Activated naive CD4-positive, alpha-beta T cell treated with anti-CD3 and anti-CD28 coated beads, Interleukin-2, amount 50 U/mL, for 24 hours (primary cell): Measurements from ENCODE around the gene LRP1.

Source experiments
- H3K27ac Mint-ChIP-seq: one replicate; pipeline ENCODE4 v1.8.0; 2021; ENCODE audit warnings: mild to moderate bottlenecking, mixed read lengths
- H3K27me3 Mint-ChIP-seq: one replicate; pipeline ENCODE4 v1.8.0; 2021; ENCODE audit warnings: mixed read lengths
- H3K36me3 Mint-ChIP-seq: one replicate; pipeline ENCODE4 v1.8.0; 2021; ENCODE audit warnings: mixed read lengths
- H3K4me1 Mint-ChIP-seq: one replicate; pipeline ENCODE4 v1.8.0; 2021; ENCODE audit warnings: mixed read lengths
- H3K4me3 Mint-ChIP-seq: one replicate; pipeline ENCODE4 v1.8.0; 2021; ENCODE audit warnings: mild to moderate bottlenecking, mixed read lengths
- H3K9me3 Mint-ChIP-seq: one replicate; pipeline ENCODE4 v1.8.0; 2021; ENCODE audit warnings: mixed read lengths

The LRP1 gene

DNA sequence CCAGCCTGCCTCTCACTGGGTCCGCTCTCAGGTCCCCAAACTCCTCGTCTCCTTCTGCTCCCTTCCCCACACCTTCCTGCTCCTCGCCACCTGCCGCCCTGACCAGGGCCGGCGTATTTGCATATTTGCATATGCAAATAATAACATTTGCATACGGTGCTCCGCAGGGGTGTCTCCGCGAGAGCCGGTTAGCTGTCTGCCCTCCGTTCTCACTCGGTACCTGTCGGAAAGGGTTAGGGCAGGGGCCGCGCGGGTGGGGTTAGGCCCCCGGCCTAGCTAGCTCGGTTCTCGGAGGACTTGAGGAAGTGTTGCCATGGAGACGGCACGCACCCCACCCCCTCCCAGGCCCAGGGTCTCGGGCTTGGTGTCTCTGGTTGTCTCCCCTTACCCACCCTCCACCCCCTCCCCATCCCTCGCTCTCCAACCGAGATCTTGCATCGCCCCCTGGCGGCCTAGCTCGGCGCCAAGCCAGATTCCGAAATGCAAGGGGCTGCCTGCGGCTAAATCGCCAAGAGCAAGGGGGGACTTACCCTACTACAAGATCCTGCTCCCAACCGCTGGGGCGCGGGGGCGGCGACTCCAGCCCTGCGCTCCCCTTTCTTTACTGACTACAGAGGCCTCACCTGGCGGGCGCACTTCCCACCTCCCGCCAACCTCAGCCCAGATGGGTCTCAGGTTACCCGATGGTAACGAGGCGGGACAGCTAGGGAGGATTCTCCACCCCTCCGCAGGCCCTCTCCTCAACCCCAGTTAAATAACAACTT is 114.6 kb downstream of the LRP1 start:
- Mint-ChIP-seq H3K27me3 (peaks cover 17% of the 10 kb centered on the region), H3K4me1 (peaks cover 51% of the 10 kb centered on the region), H3K4me3 (peak overlapping the region; percentile 77), H3K36me3 (peaks cover 3% of the 10 kb centered on the region), H3K27ac (peak overlapping the region; percentile 62), H3K9me3 (no peaks in the 10 kb centered on the region)

DNA sequence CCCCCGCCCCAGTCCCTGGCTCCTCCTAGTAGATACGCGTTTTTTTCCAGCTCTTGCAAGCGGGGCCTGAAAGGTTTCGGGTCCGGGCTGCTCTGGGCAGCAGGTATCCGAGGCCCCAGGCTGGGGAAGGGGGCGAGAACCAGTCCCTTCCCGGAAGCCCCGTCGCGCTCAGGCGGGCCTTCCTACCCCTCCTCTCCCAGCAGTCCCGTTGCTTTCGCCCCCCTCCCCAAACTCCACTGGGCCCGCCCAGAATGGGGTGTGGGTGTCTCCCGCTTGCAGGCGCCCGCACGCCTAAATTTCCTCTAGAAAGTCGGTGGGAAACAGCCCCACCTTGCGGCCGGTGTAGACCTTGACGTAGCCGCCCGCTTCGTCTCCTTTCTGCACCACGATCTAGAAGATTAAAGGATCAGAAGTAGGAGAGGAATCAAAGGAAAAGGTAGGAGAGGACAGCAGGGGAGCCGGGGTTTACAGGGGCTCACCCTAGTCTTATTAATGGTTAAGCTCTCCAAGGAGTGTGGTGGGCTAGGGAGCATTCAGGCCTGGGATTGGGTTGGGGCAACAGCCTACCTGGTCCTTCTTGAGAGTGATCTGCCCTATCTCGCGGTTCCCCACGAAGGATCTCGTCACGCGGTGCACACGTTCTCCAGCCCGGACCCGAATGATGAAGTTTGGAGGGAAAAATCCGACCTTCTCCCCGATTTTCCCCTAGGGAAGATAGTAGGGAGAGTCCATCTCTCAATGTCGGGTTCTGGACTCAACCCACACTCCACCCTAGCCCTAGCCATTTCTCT is 115.4 kb downstream of the LRP1 start:
- Mint-ChIP-seq H3K36me3 (peaks cover 3% of the 10 kb centered on the region), H3K9me3 (no peaks in the 10 kb centered on the region), H3K4me3 (peak overlapping the region; percentile 77), H3K4me1 (peaks cover 50% of the 10 kb centered on the region), H3K27me3 (peaks cover 16% of the 10 kb centered on the region), H3K27ac (no peak overlapping the region)

DNA sequence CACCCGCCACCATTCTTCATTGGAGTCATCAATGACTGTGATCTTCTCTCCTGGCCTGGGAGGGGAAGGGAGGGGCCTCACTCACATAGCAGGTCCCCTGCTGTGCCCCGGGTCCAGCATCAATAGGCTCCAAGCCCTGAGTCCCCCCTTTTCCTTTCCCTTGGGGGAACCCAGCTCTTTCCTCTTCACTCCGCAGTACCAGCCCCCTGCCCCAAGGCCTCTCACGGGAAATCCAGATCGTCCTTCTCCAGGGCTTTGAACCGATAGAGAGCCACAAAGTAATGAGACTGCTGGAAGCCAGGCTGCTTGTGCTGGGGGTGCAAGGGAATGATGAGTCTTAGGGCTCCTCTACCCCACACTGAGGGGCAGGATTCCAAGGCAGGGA is 116.0 kb downstream of the LRP1 start:
- peaks cover 52% of the 10 kb centered on the region for H3K4me1 Mint-ChIP-seq

GRCh38 chr12:57247041-57247440 is 118.8 kb downstream of the LRP1 start:
- Mint-ChIP-seq H3K4me3 (no peak overlapping the region), H3K4me1 (peaks cover 27% of the 10 kb centered on the region), H3K27ac (no peak overlapping the region), H3K36me3 (peaks cover 3% of the 10 kb centered on the region), H3K9me3 (no peaks in the 10 kb centered on the region), H3K27me3 (peaks cover 8% of the 10 kb centered on the region)

More for the DNA sequence above, 116.0 kb downstream of the LRP1 start:
- Mint-ChIP-seq H3K4me3 (peak overlapping the region; percentile 47), H3K36me3 (peaks cover 3% of the 10 kb centered on the region), H3K27me3 (peaks cover 13% of the 10 kb centered on the region), H3K9me3 (no peaks in the 10 kb centered on the region), H3K27ac (no peak overlapping the region)

GRCh38 chr12:57248934-57249742 is 120.9 kb downstream of the LRP1 start:
- H3K36me3 Mint-ChIP-seq = peaks cover 1% of the 10 kb centered on the region
- H3K4me3 Mint-ChIP-seq = no peak overlapping the region
- peaks cover 8% of the 10 kb centered on the region for H3K4me1 Mint-ChIP-seq
- H3K9me3 Mint-ChIP-seq = no peaks in the 10 kb centered on the region
- no peak overlapping the region for H3K27ac Mint-ChIP-seq
- H3K27me3 Mint-ChIP-seq = no peaks in the 10 kb centered on the region

- Mint-ChIP-seq H3K4me3 (no peak overlapping the region), H3K4me1 (peaks cover 7% of the 10 kb centered on the region), H3K9me3 (no peaks in the 10 kb centered on the region), H3K36me3 (peaks cover 3% of the 10 kb centered on the region), H3K27ac (no peak overlapping the region), H3K27me3 (no peaks in the 10 kb centered on the region)
Measured at GRCh38 chr12:57250541-57250940, 122.3 kb downstream of the LRP1 start.

DNA sequence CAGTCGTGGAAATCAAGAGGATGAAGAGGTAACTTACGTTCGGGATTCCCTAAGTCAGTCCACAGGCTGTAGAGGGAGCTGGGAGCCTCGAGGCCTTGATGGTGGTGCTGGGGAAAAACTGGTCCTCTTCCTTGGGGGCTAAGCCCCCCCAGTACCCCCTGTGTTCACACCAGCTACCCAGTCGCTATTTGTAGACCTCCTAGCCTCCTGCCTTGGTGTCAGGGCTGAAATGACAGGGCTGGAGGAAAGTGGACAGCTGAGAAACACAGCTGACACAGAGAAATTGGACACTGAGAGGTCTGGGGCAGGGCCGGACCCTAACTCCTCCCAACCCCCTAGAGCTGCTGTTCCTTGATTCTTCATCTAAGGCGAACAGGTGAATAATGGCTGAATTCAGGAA is 122.7 kb downstream of the LRP1 start, which contains the start of gene STAC3:
STAC3 (minus strand) TSS at position 232 of the 400 bp plus-strand sequence. CDS start 1,551 bp downstream, outside the sequence.
- Mint-ChIP-seq H3K4me3 (no peak within 1 kb of the TSS), H3K4me1 (peaks cover 7% of the 10 kb centered on the region)

DNA sequence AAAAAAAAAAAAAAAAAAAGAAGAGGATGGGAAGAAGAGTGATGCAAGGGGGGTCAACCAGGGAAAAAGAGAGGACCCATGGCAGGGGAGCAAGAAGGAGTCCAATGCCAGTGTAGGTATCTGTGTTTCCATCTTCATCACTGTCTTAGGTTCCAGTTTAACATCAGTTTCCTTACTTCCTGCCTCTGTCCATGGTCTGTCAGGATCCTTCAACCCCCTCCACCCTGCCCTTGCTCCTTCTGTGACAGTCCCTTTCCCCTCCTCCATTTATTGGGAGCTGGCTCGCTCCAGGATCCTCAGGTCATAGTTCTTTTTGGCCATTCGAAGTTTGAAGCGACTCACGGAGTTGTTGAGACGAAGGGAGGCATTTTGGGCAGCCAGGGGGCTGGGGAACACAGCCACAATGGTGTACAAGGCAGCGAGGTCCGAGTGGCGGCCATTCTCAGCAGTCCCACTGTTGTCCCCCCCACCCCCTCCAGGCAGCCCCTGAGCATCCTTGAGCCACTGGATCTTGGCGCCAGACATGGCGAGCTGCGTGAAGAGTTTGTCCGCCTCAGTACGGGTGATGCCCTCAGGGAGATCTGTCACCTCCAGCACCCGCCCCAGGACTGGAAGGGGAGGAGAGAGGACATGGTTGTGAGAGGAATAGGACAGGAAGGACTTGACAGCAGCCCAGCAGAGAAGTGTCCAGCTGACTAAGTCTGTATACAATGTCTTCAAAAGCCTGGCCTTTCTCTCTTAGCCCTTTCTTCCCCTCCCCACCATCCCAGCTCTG is 126.4 kb downstream of the LRP1 start:
- no peaks in the 10 kb centered on the region for H3K27me3 Mint-ChIP-seq
- H3K9me3 Mint-ChIP-seq = no peaks in the 10 kb centered on the region
- no peaks in the 10 kb centered on the region for H3K4me1 Mint-ChIP-seq
- H3K27ac Mint-ChIP-seq = no peak overlapping the region
- H3K4me3 Mint-ChIP-seq = no peak overlapping the region
- peaks cover 11% of the 10 kb centered on the region for H3K36me3 Mint-ChIP-seq

More for the DNA sequence above, 122.7 kb downstream of the LRP1 start, which contains the start of gene STAC3:
- Mint-ChIP-seq H3K36me3 (peaks cover 3% of the 10 kb centered on the region), H3K27me3 (no peaks in the 10 kb centered on the region), H3K9me3 (no peaks in the 10 kb centered on the region), H3K27ac (no peak within 1 kb of the TSS)

DNA sequence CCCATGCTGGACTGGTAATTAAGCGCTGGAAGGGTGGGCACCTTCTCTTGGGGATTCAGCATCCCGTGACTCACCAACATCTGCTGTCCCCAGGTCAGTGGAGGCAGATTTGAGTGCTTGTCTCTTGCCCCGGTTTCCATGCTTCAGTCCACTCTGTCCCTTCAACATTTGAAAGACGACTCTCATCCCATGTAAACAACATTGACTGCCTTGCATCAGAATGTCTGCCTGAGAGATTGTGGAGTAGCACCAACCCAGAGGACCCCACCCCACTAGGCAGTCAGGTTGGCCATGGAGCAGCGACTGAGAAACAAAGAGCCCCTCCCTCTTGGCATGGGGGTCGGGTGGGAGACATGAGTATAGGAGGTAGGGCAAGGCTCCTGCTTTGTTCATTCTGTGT is 127.6 kb downstream of the LRP1 start:
- no peaks in the 10 kb centered on the region for H3K4me1 Mint-ChIP-seq
- no peak overlapping the region for H3K27ac Mint-ChIP-seq
- H3K4me3 Mint-ChIP-seq = no peak overlapping the region
- H3K27me3 Mint-ChIP-seq = no peaks in the 10 kb centered on the region
- no peaks in the 10 kb centered on the region for H3K9me3 Mint-ChIP-seq
- peaks cover 11% of the 10 kb centered on the region for H3K36me3 Mint-ChIP-seq

- no peak overlapping the region for H3K27ac Mint-ChIP-seq
- H3K4me1 Mint-ChIP-seq = peaks cover 4% of the 10 kb centered on the region
- H3K36me3 Mint-ChIP-seq = peaks cover 14% of the 10 kb centered on the region
Measured at GRCh38 chr12:57258977-57259970, 131.0 kb downstream of the LRP1 start.

GRCh38 chr12:57260366-57260765 is 132.1 kb downstream of the LRP1 start:
- Mint-ChIP-seq H3K9me3 (no peaks in the 10 kb centered on the region), H3K4me1 (peaks cover 4% of the 10 kb centered on the region), H3K4me3 (no peak overlapping the region), H3K36me3 (peaks cover 17% of the 10 kb centered on the region), H3K27ac (no peak overlapping the region), H3K27me3 (no peaks in the 10 kb centered on the region)

More at GRCh38 chr12:57258977-57259970, 131.0 kb downstream of the LRP1 start:
- no peaks in the 10 kb centered on the region for H3K9me3 Mint-ChIP-seq
- H3K27me3 Mint-ChIP-seq = no peaks in the 10 kb centered on the region
- H3K4me3 Mint-ChIP-seq = no peak overlapping the region

DNA sequence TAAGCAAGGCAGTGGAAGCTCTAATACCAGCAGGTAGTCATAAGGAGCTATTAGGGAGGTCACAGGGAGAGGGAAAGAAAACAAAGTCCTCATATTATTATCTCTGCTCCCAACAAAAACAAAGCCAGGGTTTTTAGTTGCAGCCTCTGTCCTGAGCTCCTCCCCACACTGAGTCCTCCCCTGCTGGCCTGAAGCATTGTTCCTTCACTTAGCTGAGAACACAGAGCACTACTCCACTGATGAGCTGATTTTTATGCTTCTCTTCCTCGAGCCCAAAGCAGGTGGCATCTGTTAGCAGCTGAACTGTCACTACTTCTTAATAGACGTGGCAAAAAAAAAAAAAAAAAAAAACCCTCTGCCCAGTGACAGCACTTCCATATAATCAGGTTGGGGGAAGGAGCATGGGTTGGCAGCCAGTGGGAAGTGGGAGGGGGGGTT is 133.2 kb downstream of the LRP1 start:
- no peak overlapping the region for H3K27ac Mint-ChIP-seq
- no peaks in the 10 kb centered on the region for H3K27me3 Mint-ChIP-seq
- no peaks in the 10 kb centered on the region for H3K9me3 Mint-ChIP-seq
- H3K36me3 Mint-ChIP-seq = peaks cover 14% of the 10 kb centered on the region
- peaks cover 4% of the 10 kb centered on the region for H3K4me1 Mint-ChIP-seq
- no peak overlapping the region for H3K4me3 Mint-ChIP-seq

- H3K27me3 Mint-ChIP-seq = no peaks in the 10 kb centered on the region
- peaks cover 13% of the 10 kb centered on the region for H3K36me3 Mint-ChIP-seq
- H3K27ac Mint-ChIP-seq = no peak overlapping the region
- H3K4me3 Mint-ChIP-seq = no peak overlapping the region
- H3K4me1 Mint-ChIP-seq = peaks cover 4% of the 10 kb centered on the region
- no peaks in the 10 kb centered on the region for H3K9me3 Mint-ChIP-seq
Measured at GRCh38 chr12:57262126-57262822, 134.0 kb downstream of the LRP1 start.
